ENCODE data around the gene RAD1.
A peak's percentile ranks its signal among the peaks of the same experiment; 100 is the strongest.
"Not testable (repeated sequence)": the region's sequence is repeated elsewhere in the genome, so short reads cannot be mapped to it uniquely, and the experiment has no call there.

The RAD1 gene

GRCh38 chr5:34915139-34915855 is at the start of gene RAD1, which contains the start of gene BRIX1:
Gene RAD1 (minus strand): TSS chr5:34915504. CDS start chr5:34914892, 612 bp downstream.
Gene BRIX1 (plus strand): TSS chr5:34915711. CDS start chr5:34915739, 28 bp downstream.
- peak; percentile 91 for DNase-seq

- DNase-seq = no peak
Observed at GRCh38 chr5:34959323-34959722, 44.0 kb upstream of the RAD1 start.

- DNase-seq = no peak
Observed at GRCh38 chr5:34957857-34958690, 42.8 kb upstream of the RAD1 start.

GRCh38 chr5:34957321-34957720 is 42.0 kb upstream of the RAD1 start:
- no peak for DNase-seq

- DNase-seq = no peak
Observed at GRCh38 chr5:34944460-34945047, 29.2 kb upstream of the RAD1 start.

- no peak for DNase-seq
Observed at GRCh38 chr5:34944044-34944443, 28.7 kb upstream of the RAD1 start.

GRCh38 chr5:34941936-34942335 is 26.6 kb upstream of the RAD1 start:
- no peak for DNase-seq

GRCh38 chr5:34932947-34933346 is 17.6 kb upstream of the RAD1 start:
- DNase-seq = no peak

GRCh38 chr5:34930870-34931269 is 15.6 kb upstream of the RAD1 start:
- no peak for DNase-seq

GRCh38 chr5:34930462-34930844 is 15.1 kb upstream of the RAD1 start:
- no peak for DNase-seq

- peak; percentile 77 for DNase-seq
Observed at GRCh38 chr5:34929720-34930461, 14.6 kb upstream of the RAD1 start.

- peak; percentile 98 for DNase-seq
Observed at GRCh38 chr5:34929134-34929719, 13.9 kb upstream of the RAD1 start, which contains the start of gene DNAJC21. Gene DNAJC21 (plus strand): TSS chr5:34929559. CDS start chr5:34929820, 261 bp downstream.

GRCh38 chr5:34928267-34928666 is 13.0 kb upstream of the RAD1 start:
- DNase-seq = no peak

- no peak for DNase-seq
Observed at GRCh38 chr5:34927785-34928184, 12.5 kb upstream of the RAD1 start.

GRCh38 chr5:34926318-34926888 is 11.1 kb upstream of the RAD1 start:
- DNase-seq = no peak

- no peak for DNase-seq
Observed at GRCh38 chr5:34924462-34924765, 9.1 kb upstream of the RAD1 start.

GRCh38 chr5:34923694-34924461 is 8.6 kb upstream of the RAD1 start:
- peak; percentile 23 for DNase-seq

- DNase-seq = not testable (repeated sequence)
Observed at GRCh38 chr5:34923256-34923655, 8.0 kb upstream of the RAD1 start.

GRCh38 chr5:34919077-34919476 is 3.8 kb upstream of the RAD1 start:
- no peak for DNase-seq

- DNase-seq = no peak
Observed at GRCh38 chr5:34918025-34918424, 2.7 kb upstream of the RAD1 start.

- DNase-seq = no peak
Observed at GRCh38 chr5:34916518-34916917, 1.2 kb upstream of the RAD1 start.

GRCh38 chr5:34915856-34916192 is 520 bp upstream of the RAD1 start:
- peak; percentile 38 for DNase-seq
